HG02840 (cell line): ENCODE results near the gene HOXB4.

ENCODE experiments used
- ATAC-seq: cut with Tn5 transposase; IDR thresholded peaks from one replicate; pipeline ENCODE4 v1.9.1; 2021; ENCODE audit warnings: mild to moderate bottlenecking, moderate library complexity, moderate number of reproducible peaks; ENCODE audit not compliant: unreplicated experiment, low FRiP score

The HOXB4 gene

GRCh38 chr17:48549914-48550501, 28.1 kb downstream of the HOXB4 start:
- ATAC-seq: no peak

GRCh38 chr17:48549281-48549630, 28.9 kb downstream of the HOXB4 start:
- ATAC-seq: no peak

- no peak for ATAC-seq
Measured at GRCh38 chr17:48548523-48549280, 29.4 kb downstream of the HOXB4 start.

GRCh38 chr17:48547808-48548522, 30.2 kb downstream of the HOXB4 start:
- no peak for ATAC-seq

- no peak for ATAC-seq
Measured at GRCh38 chr17:48546924-48547807, 31.0 kb downstream of the HOXB4 start.

GRCh38 chr17:48546137-48546923, 31.8 kb downstream of the HOXB4 start:
- ATAC-seq: no peak

- ATAC-seq: no peak
Measured at GRCh38 chr17:48545539-48545938, 32.6 kb downstream of the HOXB4 start.

GRCh38 chr17:48545022-48545375, 33.2 kb downstream of the HOXB4 start, which contains the start of gene HOXB2:
TSS of gene HOXB2 (minus strand) at chr17:48545109. CDS start at chr17:48544911, 198 bp downstream.
- no peak for ATAC-seq

GRCh38 chr17:48544349-48545021, 33.7 kb downstream of the HOXB4 start:
- ATAC-seq: no peak

- ATAC-seq: no peak
Measured at GRCh38 chr17:48543854-48544348, 34.2 kb downstream of the HOXB4 start.

- ATAC-seq: no peak
Measured at GRCh38 chr17:48543107-48543853, 34.9 kb downstream of the HOXB4 start.

- ATAC-seq: no peak
Measured at GRCh38 chr17:48542698-48543106, 35.4 kb downstream of the HOXB4 start.

GRCh38 chr17:48542114-48542656, 36.0 kb downstream of the HOXB4 start:
- ATAC-seq: no peak

GRCh38 chr17:48541577-48542113, 36.5 kb downstream of the HOXB4 start:
- ATAC-seq: no peak

GRCh38 chr17:48541036-48541576, 37.0 kb downstream of the HOXB4 start:
- no peak for ATAC-seq

GRCh38 chr17:48540213-48540612, 37.9 kb downstream of the HOXB4 start:
- no peak for ATAC-seq

GRCh38 chr17:48539177-48539576, 39.0 kb downstream of the HOXB4 start:
- no peak for ATAC-seq

GRCh38 chr17:48537316-48537715, 40.8 kb downstream of the HOXB4 start:
- ATAC-seq: no peak
